ENCODE results near the gene NEXN.

NEXN gene

DNA sequence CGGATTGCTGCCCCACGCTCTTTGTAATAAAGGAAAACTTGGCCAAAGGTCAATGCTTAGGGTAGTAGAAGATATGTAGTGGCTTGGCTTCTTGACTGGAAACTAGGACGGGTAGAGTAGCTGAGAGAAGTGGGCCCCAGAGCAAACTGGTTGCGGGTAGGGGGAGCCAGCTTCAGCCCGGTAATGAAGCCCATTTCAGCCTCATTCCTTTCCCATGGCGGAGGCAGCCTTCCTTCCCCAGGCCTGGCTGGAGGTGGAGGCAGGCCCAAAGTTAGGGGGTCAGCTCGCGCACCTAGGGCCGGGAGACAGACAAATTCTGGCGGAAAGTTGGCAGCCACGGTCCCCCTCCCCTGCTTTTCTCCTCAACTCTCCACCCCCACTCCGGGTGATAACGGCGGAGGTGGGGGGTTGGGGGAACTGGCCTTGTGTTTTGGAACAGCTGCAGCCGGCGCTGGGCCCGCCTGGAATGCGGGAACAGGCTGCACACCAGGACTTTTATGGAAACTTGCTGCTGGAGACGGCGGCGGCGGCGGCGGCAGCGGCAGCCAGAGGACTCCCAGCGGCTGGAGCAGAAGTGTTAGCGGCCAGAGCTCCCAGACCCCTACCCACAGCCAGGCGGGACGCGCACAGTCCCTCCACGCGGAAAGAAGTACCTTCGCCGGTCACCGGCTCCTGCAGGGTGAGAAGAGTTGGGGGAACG is at the start of gene NEXN:
Gene NEXN (plus strand): TSS at position 544 of the 700 bp plus-strand sequence. CDS start 27,483 bp downstream, outside the sequence.
- peak in 40 of 42 donors; percentile 18 to 67 (median 43) for DNase-seq
- intact Hi-C loops (cut with DNase I) = no loop called here

DNA sequence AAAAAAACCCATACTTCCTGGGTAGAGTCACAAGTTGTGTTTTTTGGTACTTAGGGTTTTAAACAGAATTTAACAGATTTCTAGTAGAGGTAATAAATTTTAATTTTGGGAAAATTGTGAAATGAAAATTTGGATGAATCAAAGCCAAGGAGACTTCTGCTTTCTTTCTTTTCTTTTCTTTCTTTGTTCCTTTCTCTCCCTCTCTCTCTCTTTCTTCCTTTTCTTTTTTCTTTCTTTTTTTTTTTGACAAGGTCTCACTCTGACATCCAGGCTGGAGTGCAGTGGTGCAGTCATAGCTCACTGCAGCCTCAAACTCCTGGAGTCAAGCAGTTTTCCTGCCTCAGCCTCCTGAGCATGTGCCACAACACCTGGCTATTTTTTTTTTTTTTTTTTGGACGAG is 46.9 kb upstream of the NEXN start:
- no peak for DNase-seq
- intact Hi-C loops (cut with DNase I) = no loop called here

DNA sequence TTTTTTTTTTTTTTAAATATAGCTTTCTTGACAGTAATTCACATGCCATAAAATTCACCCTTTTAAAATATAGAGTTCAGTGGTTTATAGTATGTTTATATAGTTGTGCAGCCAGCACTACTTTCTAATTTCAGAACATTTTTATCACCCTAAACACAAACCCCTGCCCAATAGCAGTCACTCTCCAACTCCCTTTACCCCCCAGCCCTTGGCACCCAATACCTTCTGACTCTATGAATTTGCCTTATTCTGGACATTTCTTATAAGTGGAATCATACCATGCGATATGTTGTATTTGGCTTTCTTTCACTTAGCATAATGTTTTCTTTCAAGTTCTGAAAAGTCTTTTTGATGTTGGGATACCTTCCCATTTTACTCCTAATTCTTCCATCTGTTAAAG is 42.5 kb upstream of the NEXN start:
- intact Hi-C loops (cut with DNase I) = no loop called here
- DNase-seq = no peak

DNA sequence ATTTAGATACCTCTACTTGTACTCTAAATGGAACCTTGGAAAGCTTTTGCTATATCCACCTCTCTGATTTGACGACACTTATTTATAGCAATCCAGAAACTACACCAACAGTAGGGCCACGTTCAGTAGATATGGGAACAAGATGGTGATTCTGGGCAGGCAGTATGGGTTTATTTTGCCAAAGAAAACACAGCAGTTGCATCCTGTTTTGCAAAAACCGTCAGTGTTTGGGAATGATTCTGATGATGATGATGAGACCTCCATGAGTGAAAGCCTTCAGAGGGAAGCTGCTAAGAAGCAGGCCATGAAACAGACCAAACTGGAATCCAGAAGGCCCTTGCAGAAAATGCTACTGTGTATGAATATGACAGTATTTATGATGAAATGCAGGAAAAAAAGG is 41.5 kb upstream of the NEXN start:
- no peak for DNase-seq
- intact Hi-C loops (cut with DNase I) = no loop called here

DNA sequence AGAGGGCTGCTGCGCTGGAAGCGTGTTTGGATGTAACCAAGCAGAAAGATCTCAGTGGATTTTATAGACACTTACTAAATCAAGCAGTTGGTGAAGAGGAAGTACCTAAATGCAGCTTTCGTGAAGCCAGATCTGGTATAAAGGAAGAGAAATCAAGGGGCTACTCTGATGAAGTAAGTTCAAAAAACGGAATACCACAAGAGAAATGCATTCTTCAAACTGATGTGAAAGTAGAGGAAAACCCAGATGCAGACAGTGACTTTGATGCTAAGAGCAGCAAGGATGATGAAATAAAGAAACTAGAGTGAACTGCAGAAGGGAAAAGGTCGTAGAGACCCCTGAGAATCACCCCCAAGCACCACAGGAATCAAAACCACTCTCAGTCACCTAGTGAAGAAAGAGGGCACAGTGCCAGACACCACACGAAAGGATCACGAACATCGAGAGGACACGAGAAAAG is 40.8 kb upstream of the NEXN start:
- intact Hi-C loops (cut with DNase I) = no loop called here
- DNase-seq = no peak

DNA sequence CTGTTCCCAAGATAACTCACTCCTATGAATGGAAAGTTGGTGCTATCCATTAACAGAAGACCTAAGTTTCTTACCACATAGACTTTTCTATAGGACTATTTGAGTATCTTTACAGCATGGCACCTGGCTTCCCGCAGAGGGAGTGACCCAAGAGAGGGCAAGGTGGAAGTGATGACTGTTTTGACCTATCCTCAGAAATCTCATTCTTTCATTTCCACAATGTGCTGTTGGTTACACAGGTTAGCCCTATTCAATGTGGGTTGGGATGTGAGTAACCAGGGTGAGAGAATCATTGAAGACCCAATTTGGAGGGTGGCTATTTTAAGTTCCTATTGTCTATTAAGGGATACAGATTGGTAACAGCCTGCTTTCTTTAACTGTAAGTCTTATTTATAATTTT is 38.3 kb upstream of the NEXN start:
- intact Hi-C loops (cut with DNase I) = no loop called here
- no peak for DNase-seq

DNA sequence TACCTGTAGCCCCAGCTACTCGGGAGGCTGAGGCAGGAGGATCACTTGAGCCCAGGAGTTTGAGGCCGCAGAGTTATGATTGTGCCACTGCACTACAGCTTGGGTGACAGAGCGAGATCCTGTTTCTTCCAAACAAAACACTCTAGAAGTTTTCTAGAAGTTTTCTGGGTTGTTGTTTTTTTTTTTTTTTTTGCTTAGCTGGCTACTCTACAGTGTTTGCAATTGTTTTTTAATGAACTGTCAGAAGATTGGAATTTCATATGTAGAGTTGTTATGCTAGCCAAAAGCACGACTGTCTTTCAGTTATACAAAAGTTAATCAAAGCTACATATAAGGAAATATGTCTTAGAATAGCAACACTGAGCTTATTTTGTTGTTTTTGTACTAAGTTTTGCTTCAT is 30.9 kb upstream of the NEXN start:
- intact Hi-C loops (cut with DNase I) = no loop called here
- no peak for DNase-seq

DNA sequence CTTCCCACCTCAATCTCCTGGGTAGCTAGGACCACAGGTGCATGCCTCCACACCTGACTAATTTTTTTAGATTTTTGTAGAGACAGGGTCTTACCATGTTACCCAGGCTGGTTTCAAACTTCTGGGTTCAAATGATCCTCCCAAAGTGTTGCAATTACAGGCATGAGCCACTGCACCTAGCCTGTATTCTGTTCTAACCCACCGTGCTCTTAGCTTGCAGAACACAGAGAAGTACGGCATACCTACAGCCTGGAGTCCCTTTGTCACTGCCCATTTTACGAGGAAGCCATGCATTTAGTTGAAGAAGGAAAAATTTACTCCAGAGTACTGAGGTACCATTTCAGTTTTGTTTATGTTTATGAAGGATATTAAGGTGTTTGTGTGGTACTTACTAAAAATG is 29.7 kb upstream of the NEXN start:
- intact Hi-C loops (cut with DNase I) = no loop called here
- DNase-seq = no peak

DNA sequence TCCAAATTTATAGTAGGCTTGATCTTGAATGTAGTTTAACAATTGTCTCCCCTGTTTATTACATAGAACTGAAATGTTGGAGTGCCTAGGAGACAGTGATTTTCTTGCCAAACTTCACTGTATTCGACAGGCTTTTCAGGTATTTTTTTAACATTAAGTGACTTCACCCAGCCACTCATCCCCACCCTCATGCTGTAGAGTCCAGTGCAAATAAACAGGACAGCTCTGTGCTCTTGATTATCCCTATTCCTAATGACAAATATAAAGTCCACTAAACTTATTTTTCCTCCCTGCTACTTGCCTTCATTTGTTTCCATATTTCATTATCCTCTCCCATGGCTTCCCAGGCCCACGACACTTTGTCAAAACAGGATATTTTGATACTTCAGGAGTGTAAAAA is 29.2 kb upstream of the NEXN start:
- no peak for DNase-seq
- intact Hi-C loops (cut with DNase I) = no loop called here

DNA sequence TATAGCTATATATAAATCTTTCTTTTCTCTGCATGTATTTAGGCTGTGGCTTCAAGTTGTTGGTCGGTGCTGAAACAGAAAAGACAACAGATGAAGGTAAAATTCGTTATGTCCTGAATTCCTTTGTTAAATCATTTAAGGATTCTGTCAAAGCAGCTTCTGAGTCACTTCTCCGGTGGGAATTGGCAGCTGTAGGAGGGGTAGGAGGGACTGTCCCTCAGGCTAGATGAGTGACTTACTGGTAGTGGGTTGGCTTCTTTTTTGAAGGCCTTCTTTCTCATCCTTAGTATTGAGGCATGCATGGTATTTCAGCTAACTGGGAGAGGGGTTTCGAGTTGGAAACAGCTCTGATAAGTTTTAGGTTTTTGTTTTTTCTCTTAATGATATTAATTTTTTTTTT is 22.1 kb upstream of the NEXN start:
- intact Hi-C loops (cut with DNase I) = no loop called here
- DNase-seq = peak in 8 of 42 donors; percentile 10 to 53 (median 32)

DNA sequence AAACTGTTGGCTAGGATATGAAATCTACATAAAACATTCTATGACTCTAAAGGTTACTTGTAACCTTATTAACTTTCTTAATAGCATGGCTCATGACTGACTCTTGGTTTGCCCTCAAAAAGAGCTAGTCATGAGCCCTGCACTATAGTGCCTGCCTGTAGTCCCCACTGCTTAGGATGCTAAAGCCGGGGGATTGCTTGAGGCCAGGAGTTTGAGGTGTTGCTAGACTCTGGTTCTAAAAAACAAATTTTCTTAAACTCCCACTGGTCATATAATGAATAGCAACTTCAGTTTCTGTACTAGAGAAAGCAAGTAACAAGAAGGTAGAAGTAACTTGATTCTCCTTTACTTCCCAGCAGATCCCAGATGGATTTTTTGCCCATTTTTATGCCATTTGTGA is 15.8 kb upstream of the NEXN start:
- DNase-seq = no peak
- intact Hi-C loops (cut with DNase I) = no loop called here

DNA sequence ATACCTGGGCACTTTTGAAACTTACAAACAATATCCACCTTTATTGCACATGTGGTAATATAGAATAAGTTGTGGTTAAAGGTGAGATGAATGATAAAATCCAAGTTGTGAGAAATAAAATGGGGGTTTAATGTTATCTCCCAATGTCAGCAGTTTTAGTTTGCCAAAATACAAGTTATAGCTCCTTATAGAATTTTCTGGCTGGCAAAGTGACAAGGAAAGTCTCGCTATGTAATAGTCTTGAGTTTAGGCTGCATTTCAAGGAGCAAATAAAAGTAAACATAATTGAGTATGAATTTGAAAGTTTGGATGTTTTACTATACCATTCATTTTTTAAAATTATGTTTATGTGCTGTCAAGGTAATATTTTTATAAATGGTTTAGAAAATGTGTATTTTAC is 15.0 kb upstream of the NEXN start:
- DNase-seq = no peak
- intact Hi-C loops (cut with DNase I) = no loop called here

DNA sequence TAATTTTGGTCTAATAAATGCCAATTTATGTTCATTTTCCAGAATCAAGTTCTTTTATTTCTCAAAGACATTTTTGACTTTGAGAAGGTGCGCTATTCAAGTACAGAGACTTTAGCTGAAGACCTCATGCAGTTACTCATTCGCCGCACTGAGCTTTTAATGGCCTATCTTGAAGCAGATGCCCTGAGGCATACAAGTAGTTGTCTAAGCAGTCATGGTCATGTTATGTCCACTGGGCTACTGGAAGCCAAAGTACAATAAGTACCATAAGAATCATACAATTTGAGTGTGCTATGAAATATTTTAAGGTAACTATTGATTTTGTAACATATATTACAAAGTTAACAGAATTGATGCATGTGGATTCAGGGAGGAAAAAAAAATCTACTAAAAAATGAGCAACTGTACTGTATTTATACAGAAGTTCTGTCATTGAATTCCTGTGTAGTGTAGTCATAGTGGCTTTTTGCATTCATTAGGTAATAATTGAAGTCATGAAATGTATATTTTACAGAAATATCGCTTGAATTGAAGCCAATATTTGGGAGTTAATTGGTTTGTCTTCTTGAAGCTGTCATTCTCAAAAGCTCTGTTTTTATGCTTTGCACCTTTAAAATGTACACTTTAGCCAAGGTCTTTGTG is 13.5 kb upstream of the NEXN start:
- DNase-seq = no peak
- intact Hi-C loops (cut with DNase I) = no loop called here

DNA sequence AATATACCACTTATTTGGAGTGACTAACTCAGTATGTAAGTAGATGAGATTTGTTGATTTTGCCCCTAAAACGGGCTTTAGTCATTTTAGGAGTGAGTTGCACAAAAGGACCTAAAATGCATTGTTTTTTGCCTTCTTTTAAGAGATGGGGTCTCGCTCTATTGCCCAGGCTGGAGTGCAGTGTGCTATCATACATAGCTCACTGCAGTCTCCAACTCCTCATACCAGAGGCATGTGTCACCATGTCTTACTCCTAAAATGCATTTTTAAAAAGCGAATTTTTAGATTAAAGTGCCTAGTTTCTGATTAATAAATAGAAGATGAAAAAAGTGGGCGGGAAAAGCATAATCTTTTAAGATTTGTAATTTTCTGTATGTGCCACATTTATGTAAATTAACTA is 11.5 kb upstream of the NEXN start:
- intact Hi-C loops (cut with DNase I) = no loop called here

DNA sequence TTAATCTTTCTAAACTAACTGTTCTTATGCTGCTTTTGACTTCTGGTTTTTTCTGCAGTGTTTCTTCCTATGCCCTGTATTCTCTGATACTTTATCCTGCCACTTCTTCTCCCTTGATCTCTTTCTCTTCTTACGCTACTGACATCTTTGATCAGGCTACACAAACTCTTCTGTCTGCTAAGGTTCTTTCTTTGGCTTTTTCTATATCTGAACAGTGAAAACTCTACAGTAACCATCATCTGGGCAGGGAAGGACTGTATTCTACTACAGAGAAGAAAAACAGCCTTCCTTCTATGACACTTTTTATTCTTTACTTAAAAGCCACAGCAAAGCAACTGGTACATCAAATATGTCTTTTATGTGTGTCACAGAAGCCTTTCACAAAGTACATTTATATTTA is 7.4 kb upstream of the NEXN start:
- intact Hi-C loops (cut with DNase I) = no loop called here
- no peak for DNase-seq

More for the DNA sequence above, 11.5 kb upstream of the NEXN start:
- DNase-seq = no peak

DNA sequence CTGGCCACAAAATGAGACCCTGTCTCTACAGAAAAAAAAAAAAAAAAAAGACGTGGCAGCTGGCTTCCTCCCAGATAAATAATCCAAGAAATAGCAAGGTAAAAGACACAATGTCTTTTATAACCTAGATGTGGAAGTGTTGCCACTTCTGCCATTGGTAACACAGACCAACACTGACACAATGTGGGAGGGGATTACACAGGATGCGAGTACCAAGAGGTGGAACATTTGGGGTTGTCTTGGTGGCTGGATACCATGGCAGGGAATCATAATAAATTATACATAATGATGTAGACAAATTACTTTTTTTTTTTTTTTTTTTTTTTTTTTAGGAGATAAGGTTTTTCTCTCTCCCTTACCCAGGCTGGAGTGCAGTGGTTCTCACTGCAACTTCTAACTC is 6.0 kb upstream of the NEXN start:
- DNase-seq = no peak
- intact Hi-C loops (cut with DNase I) = no loop called here

DNA sequence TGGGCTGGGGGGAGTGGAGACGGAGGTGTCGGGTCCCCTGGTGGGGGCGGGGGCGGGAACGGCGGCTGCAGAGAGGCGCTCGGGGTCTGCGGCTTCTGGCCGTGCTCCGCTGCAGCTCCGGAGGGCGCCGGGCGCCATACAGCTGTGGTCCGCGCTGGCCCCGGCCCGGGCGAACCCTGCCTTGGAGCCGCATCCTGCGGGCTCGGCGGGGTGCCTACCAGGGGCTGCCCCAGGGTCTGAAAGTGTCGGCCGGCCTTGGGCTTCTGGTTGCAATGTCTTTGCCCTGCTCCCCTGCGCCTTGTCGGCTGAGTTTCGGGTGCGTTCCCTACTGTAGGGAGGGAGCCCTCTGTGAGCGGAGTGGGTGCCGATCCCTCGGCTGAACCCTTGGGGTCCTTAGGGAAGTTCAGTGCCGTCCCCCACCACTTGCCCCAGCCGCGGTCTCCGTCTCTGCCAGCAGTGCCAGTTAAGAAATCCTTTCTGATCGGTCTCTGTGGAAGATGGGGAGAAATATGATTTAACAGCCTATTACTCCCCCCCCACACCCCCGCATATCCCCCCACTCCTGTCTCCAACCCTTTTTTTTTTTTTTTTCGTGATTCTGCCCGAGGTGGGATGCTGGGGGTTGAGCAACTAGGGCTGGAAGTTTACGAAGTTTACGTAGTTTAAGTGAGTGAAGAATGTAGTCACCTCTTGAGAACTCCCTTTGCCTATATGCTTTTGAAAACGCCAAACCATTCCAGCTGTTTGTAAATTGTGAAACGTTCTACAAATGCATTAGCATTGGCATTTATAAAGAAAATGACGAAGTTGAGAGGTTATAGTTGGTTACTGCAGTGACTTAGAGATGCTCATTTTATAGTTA is 588 bp downstream of the NEXN start:
- intact Hi-C loops (cut with DNase I) = no loop called here
- DNase-seq = peak in 32 of 42 donors; percentile 8 to 59 (median 26)

DNA sequence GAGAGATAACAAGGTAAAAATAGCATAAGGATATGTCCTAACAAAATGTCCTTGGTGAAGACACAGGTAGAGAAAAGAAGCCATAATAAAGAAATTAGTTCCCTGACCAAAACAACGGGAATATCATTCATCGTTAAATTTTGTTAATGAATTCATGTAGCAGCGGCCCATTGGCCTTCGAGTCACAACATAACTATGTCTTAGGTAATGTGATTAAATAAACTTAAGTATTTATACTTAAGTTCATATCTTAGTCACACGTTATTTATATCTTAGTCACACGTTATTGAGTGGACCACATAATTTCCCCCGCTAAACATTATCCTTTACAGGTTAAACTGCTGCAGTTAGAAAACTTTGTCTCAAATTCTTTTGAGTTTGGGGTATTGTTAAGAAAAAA is 1.2 kb downstream of the NEXN start:
- intact Hi-C loops (cut with DNase I) = no loop called here
- no peak for DNase-seq

DNA sequence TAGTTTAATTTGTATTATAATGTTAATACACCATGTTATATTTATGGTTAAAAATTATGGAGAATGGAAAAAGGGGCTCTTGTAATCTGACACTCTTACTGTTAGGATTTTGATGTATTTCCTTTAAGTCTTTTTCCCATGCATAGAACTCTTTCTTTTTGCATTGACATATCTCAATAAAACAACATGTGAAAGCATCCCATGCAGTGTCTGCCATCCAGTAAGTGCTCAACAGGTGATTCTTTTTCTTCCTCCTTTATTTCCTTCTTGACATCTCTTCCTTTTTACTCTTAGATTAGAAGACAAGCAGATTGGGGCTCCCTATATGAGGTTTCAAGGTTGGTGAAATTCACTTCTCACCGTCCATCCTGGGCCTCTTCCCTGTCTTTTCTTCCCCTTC is 2.8 kb downstream of the NEXN start:
- DNase-seq = no peak
- intact Hi-C loops (cut with DNase I) = no loop called here

DNA sequence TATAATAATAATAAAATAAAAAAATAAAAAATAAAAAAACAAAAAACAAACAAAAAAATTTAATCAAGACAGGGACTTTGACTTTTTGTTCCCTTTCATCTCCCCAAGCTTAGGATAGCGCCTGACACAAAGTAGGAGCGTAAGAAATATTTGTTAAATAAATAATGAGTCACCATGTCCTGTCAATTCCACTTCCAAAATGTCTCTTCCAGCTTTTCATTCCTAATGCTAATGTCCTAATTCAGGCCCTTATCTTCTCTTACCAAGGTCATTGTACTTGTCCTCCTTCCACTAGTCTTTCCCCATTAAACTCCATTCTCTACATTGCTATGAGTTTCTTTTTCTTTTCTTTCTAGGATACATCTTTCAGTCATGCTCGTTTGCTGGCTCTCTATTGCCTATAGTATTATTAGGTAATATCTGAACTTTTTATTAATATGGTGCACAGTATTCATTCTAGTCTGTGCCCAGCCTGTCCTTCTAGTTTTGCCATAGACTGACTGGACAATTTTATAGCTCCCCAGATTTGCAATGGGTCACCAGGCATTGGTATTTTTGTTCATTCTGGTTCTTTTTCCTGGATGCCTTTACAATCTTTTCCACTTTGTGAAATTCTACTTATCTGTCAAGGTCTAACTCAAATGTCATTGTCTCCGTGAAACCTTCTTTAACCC is 11.4 kb downstream of the NEXN start:
- no peak for DNase-seq
- intact Hi-C loops (cut with DNase I) = no loop called here

Measured in head of caudate nucleus (tissue), 42 donors.